K562 (cell line): ENCODE measurements around the gene RBM20. TPM values are rescaled to one million over a fixed set of nuclear protein-coding genes. Genes with fewer than 3 reads are reported as not detected.

Source experiments
- ATAC-seq: fragments of 200-7000 bp; cut with Tn5 transposase; 3 replicates; pipeline ENCODE4 v1.9.1; 2020; ENCODE audit warnings: moderate library complexity
- BruUV-seq: library from RNA; stranded (reverse); fragments of 400-500 nt; replicated peaks from 2 replicates; lab custom pipeline; 2021; lab: Mats Ljungman, UMichigan
- CTCF ChIA-PET: fragments of 300-600 bp; formaldehyde crosslinking; extraction: SDS; loops from one replicate; lab custom pipeline; 2021; ENCODE audit warnings: low intra/inter-chr PET ratio; lab: Yijun Ruan, JAX
- POLR2A ChIA-PET: fragments of 300-600, 350-650 bp; sonication (Branson Sonifier 250); formaldehyde crosslinking; extraction: SDS; loops from one replicate; lab custom pipeline; 2021; ENCODE audit warnings: antibody characterized with exemption, inconsistent platforms; lab: Yijun Ruan, JAX
- DNase-seq, 4 experiments: peaks; one replicate each; pipeline versions ENCODE4 v3.0.0 to v3.0.0-alpha.2; 2011 to 2018; ENCODE audit warnings: low spot score in 3 of 4, mixed read lengths in 3 of 4; ENCODE audit errors: extremely low read depth in 1 of 4
- FAIRE-seq: peaks from 2 replicates; lab custom pipeline; 2011; peaks lifted over from hg19 to GRCh38; lab: Jason Lieb, UNC
- H2AFZ ChIP-seq: 2 replicates; pipeline ENCODE4 v1.6.0; 2011; ENCODE audit warnings: low read depth, low read length, control low read depth, inconsistent platforms
- H3K27ac ChIP-seq: fragments of 200-600 bp; 3 replicates; pipeline ENCODE4 v1.8.0; 2011; ENCODE audit warnings: low read depth, mild to moderate bottlenecking, control low read depth, inconsistent platforms, low read length, moderate library complexity, mixed read lengths; ENCODE audit errors: extremely low read depth
- H3K27me3 ChIP-seq, 2 experiments: fragments of 300-600 bp in 1 of 2; 2 replicates in 1 of 2; 3 replicates in 1 of 2; pipeline versions ENCODE4 v1.6.0 to v1.8.0; 2011; ENCODE audit warnings: inconsistent platforms in 2 of 2, low read length in 2 of 2, mild to moderate bottlenecking in 1 of 2, mixed read lengths in 1 of 2, moderate library complexity in 1 of 2; ENCODE audit not compliant: control insufficient read depth in 2 of 2, insufficient read depth in 2 of 2
- H3K36me3 ChIP-seq: fragments of 300-600 bp; 3 replicates; pipeline ENCODE4 v1.8.0; 2011; ENCODE audit warnings: mild to moderate bottlenecking, low read length, inconsistent platforms; ENCODE audit not compliant: control insufficient read depth, insufficient read depth
- H3K4me1 ChIP-seq, 2 experiments: fragments of 200-600 bp in 1 of 2; replicated peaks in 1 of 2; 2 replicates in 1 of 2; 3 replicates in 1 of 2; pipeline versions ENCODE4 v1.5.1 to v1.8.0; 2011; ENCODE audit warnings: inconsistent platforms in 2 of 2, low read length in 2 of 2, mild to moderate bottlenecking in 1 of 2, mixed read lengths in 1 of 2, moderate library complexity in 1 of 2; ENCODE audit not compliant: control insufficient read depth in 2 of 2, insufficient read depth in 2 of 2
- H3K4me2 ChIP-seq: 2 replicates; pipeline ENCODE4 v1.6.1; 2011; ENCODE audit warnings: low read length, control low read depth, inconsistent platforms, mixed read lengths; ENCODE audit not compliant: insufficient read depth
- H3K4me3 ChIP-seq: fragments of 200-600 bp; sonication (generic), shearing (Covaris generic); 2 replicates; pipeline ENCODE4 v1.5.1; 2016; ENCODE audit warnings: control low read depth, inconsistent platforms
- H3K79me2 ChIP-seq: fragments of 200-600 bp; 3 replicates; pipeline ENCODE4 v1.8.0; 2011; ENCODE audit warnings: low read length, inconsistent platforms; ENCODE audit not compliant: control insufficient read depth, insufficient read depth
- H3K9ac ChIP-seq, 2 experiments: 2 replicates each; pipeline versions ENCODE4 v1.6.0 to v1.6.1; 2011; ENCODE audit warnings: low read depth in 2 of 2, low read length in 2 of 2, control low read depth in 1 of 2, inconsistent platforms in 1 of 2, mild to moderate bottlenecking in 1 of 2, mixed read lengths in 1 of 2; ENCODE audit not compliant: insufficient read depth in 1 of 2
- H3K9me1 ChIP-seq: one replicate; pipeline ENCODE4 v1.6.0; 2011; ENCODE audit warnings: inconsistent platforms, mild to moderate bottlenecking, low read length, moderate library complexity; ENCODE audit not compliant: control insufficient read depth, insufficient read depth
- H3K9me3 ChIP-seq: replicated peaks from 2 replicates; pipeline ENCODE4 v1.5.1; 2011; ENCODE audit warnings: low read depth, low read length, inconsistent platforms; ENCODE audit not compliant: control insufficient read depth, insufficient read depth
- H4K20me1 ChIP-seq: replicated peaks from 2 replicates; pipeline ENCODE4 v1.6.1; 2011; ENCODE audit warnings: low read length, inconsistent platforms, mixed read lengths; ENCODE audit not compliant: control insufficient read depth, insufficient read depth
- CBFA2T3 ChIP-seq: fragments of 450-650 bp; IDR thresholded peaks from 2 replicates; pipeline ENCODE4 v1.6.1; 2017
- CTBP1 ChIP-seq: fragments of 450-650 bp; IDR thresholded peaks from 2 replicates; pipeline ENCODE4 v1.6.1; 2016; ENCODE audit warnings: borderline replicate concordance
- DMBX1 ChIP-seq: fragments of 250-450 bp; sonication (Bioruptor Pico); IDR thresholded peaks from 2 replicates; pipeline ENCODE4 v1.8.0; 2022; ENCODE audit warnings: inconsistent platforms, mild to moderate bottlenecking, moderate library complexity, borderline replicate concordance
- HDAC3 ChIP-seq: fragments of 450-650 bp; IDR thresholded peaks from 2 replicates; pipeline ENCODE4 v1.6.1; 2018; ENCODE audit warnings: borderline replicate concordance, mild to moderate bottlenecking, moderate library complexity; ENCODE audit not compliant: partially characterized antibody
- ILF3 ChIP-seq: fragments of 450-650 bp; IDR thresholded peaks from 2 replicates; pipeline ENCODE4 v1.6.1; 2018; ENCODE audit warnings: antibody characterized with exemption, mild to moderate bottlenecking, moderate library complexity, borderline replicate concordance
- PHF8 ChIP-seq: fragments of 200-600 bp; sonication (generic); IDR thresholded peaks from 2 replicates; pipeline ENCODE4 v1.6.1; 2012; ENCODE audit warnings: mixed run types, mild to moderate bottlenecking, inconsistent platforms, low read length, moderate library complexity, borderline replicate concordance
- SAFB2 ChIP-seq: fragments of 200-400 bp; formaldehyde crosslinking; IDR thresholded peaks from 2 replicates; pipeline ENCODE4 v1.6.1; 2018; ENCODE audit warnings: borderline replicate concordance, low read length, low read depth, moderate library complexity; ENCODE audit not compliant: severe bottlenecking
- ZFP30 ChIP-seq: fragments of 250-450 bp; sonication (Bioruptor Pico); IDR thresholded peaks from 2 replicates; pipeline ENCODE4 v1.8.0; 2022; ENCODE audit warnings: moderate library complexity, mild to moderate bottlenecking, inconsistent platforms, borderline replicate concordance
- ZNF23 ChIP-seq: fragments of 250-450 bp; sonication (Bioruptor Pico); IDR thresholded peaks from 2 replicates; pipeline ENCODE4 v1.4.0; 2020; ENCODE audit warnings: mild to moderate bottlenecking
- ZNF41 ChIP-seq: fragments of 250-450 bp; sonication (Bioruptor Pico); conservative IDR thresholded peaks from 2 replicates; pipeline ENCODE4 v1.4.0; 2020; ENCODE audit warnings: mild to moderate bottlenecking
- ZSCAN32 ChIP-seq: fragments of 450-650 bp; formaldehyde crosslinking; IDR thresholded peaks from 2 replicates; pipeline ENCODE4 v1.4.0; 2020; ENCODE audit warnings: mild to moderate bottlenecking, moderate library complexity
- WGBS: fragments of 100-300 bp; shearing (Covaris generic); methylation state at CpG from one replicate; pipeline ENCODE4 v1.1.6; 2016; ENCODE audit warnings: low coverage, mixed read lengths; ENCODE audit not compliant: insufficient coverage; ENCODE audit errors: missing lambda C conversion rate; 5-methylcytosine and 5-hydroxymethylcytosine counted together
- in situ Hi-C: fragments of 300-500 bp; cut with MboI; formaldehyde crosslinking; loops from 4 replicates; pipeline ENCODE4 v1.15.0; 2018; ENCODE audit warnings: inconsistent platforms, mixed read lengths
- intact Hi-C: fragments of 100-400 bp; cut with micrococcal nuclease; formaldehyde crosslinking; loops from 2 replicates; pipeline ENCODE4 v1.14.2; 2022
- polyA plus RNA-seq, 8 experiments: library from polyadenylated mRNA; depleted of rRNA in 4 of 8; stranded (reverse) in 5 of 8; unstranded in 3 of 8; fragments of >200 nt; fragmentation: Nextera tagmentation in 2 of 8; fragmentation: Illumina TruSeq in 1 of 8; extraction: Ambion mirVana in 2 of 8; extraction: Trizol in 1 of 8; gene quantifications; 2 replicates each; pipeline versions ENCODE4 v1.2.1 to v1.2.3, GENCODE V29; 2011 to 2014; ENCODE audit warnings: inconsistent platforms in 1 of 8, missing spikeins in 1 of 8
- total RNA-seq, 7 experiments: library from RNA; depleted of rRNA in 6 of 7; stranded (reverse); fragments of >200 nt in 6 of 7; fragmentation: Illumina TruSeq in 2 of 7; extraction: Trizol in 2 of 7; gene quantifications; 2 replicates each; pipeline versions ENCODE4 v1.2.1 to v1.2.3, GENCODE V29; 2011 to 2021; ENCODE audit warnings: low replicate concordance in 1 of 7
- TF ChIP-seq, protein P1 (sequence below): sonication (generic); formaldehyde crosslinking; IDR thresholded peaks from 2 replicates; pipeline ENCODE4 v1.8.1; 2023; ENCODE audit warnings: mild to moderate bottlenecking, missing genetic modification reagents
- TF ChIP-seq, protein P2 (sequence below): fragments of 250-450 bp; sonication (Bioruptor Pico); IDR thresholded peaks from 2 replicates; pipeline ENCODE4 v1.8.0; 2022; ENCODE audit warnings: inconsistent platforms
- TF ChIP-seq, protein P3 (sequence below): sonication (generic); formaldehyde crosslinking; IDR thresholded peaks from 2 replicates; pipeline ENCODE4 v1.8.1; 2023; ENCODE audit warnings: mild to moderate bottlenecking, missing genetic modification reagents

RBM20 gene
- total and polyA plus RNA-seq, 9 of the 15 experiments (the other 6 are each of a cell fraction or from before 2014, with no cell fraction given): 0.63 to 5.7 (median 3.2) TPM

DNA sequence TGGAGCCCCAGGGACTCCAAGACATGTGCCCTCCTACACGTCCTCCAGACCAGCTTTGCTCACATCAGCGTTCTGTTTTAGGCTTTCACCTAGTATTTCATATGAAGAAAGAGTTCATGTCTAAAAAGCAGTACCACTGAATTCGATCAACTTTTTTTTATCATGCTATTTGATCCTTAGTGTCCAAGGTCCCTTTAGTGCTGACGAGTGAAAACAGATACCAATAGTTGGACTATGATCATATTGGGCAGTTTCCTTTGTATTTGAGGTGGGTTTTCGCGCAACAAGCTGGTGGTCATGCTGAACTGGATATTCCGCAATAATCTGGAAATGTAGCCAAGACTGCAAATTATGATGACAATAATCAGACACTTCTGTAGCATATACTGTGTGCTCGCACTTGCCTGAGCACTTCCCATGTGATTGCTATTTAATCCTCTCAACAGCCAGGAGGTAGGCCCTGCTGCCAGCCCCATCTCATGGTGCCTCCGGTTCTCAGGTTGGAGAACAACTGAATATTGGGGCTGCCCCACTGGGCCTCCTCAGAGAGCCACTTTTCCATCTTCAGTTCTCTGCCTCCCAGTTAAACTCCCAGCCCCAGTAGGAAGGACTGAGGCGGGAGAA lies 65.9 kb downstream of the RBM20 start:
- CTCF ChIA-PET: no interaction called here
- Histone ChIP-seq H3K27ac (no peak overlapping the region), H3K4me3 (no peak overlapping the region), H3K4me2 (no peak overlapping the region), H3K27me3 (no peaks in the 10 kb centered on the region), H4K20me1 (no peaks in the 10 kb centered on the region), H3K4me1 (no peaks in the 10 kb centered on the region; a peak in 1 of 5 replicates), H3K9me1 (no peaks in the 10 kb centered on the region), H3K9ac (no peak overlapping the region), H3K9me3 (no peaks in the 10 kb centered on the region), H3K36me3 (no peaks in the 10 kb centered on the region), H2AFZ (no peak overlapping the region), H3K79me2 (peaks cover 10% of the 10 kb centered on the region; the same call in 1 of the 3 replicates)
- intact Hi-C loops: no loop called here
- BruUV-seq: no TSS peak
- DNase-seq: no peak
- no peak for TF ChIP-seq ZFP30
- TF ChIP-seq, protein P1, sequence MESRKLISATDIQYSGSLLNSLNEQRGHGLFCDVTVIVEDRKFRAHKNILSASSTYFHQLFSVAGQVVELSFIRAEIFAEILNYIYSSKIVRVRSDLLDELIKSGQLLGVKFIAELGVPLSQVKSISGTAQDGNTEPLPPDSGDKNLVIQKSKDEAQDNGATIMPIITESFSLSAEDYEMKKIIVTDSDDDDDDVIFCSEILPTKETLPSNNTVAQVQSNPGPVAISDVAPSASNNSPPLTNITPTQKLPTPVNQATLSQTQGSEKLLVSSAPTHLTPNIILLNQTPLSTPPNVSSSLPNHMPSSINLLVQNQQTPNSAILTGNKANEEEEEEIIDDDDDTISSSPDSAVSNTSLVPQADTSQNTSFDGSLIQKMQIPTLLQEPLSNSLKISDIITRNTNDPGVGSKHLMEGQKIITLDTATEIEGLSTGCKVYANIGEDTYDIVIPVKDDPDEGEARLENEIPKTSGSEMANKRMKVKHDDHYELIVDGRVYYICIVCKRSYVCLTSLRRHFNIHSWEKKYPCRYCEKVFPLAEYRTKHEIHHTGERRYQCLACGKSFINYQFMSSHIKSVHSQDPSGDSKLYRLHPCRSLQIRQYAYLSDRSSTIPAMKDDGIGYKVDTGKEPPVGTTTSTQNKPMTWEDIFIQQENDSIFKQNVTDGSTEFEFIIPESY (CRISPR knock-in tag): no peak
- TF ChIP-seq PHF8: no peak
- no peak for TF ChIP-seq SAFB2
- TF ChIP-seq ZSCAN32 (CRISPR knock-in tag): no peak
- no peak for TF ChIP-seq ZNF41 (CRISPR knock-in tag)
- TF ChIP-seq, protein P2, sequence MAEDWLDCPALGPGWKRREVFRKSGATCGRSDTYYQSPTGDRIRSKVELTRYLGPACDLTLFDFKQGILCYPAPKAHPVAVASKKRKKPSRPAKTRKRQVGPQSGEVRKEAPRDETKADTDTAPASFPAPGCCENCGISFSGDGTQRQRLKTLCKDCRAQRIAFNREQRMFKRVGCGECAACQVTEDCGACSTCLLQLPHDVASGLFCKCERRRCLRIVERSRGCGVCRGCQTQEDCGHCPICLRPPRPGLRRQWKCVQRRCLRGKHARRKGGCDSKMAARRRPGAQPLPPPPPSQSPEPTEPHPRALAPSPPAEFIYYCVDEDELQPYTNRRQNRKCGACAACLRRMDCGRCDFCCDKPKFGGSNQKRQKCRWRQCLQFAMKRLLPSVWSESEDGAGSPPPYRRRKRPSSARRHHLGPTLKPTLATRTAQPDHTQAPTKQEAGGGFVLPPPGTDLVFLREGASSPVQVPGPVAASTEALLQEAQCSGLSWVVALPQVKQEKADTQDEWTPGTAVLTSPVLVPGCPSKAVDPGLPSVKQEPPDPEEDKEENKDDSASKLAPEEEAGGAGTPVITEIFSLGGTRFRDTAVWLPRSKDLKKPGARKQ (CRISPR knock-in tag): no peak
- no peak for TF ChIP-seq HDAC3
- no peak for TF ChIP-seq DMBX1 (CRISPR knock-in tag)
- TF ChIP-seq CTBP1: no peak
- TF ChIP-seq ILF3: no peak
- TF ChIP-seq, protein P3, sequence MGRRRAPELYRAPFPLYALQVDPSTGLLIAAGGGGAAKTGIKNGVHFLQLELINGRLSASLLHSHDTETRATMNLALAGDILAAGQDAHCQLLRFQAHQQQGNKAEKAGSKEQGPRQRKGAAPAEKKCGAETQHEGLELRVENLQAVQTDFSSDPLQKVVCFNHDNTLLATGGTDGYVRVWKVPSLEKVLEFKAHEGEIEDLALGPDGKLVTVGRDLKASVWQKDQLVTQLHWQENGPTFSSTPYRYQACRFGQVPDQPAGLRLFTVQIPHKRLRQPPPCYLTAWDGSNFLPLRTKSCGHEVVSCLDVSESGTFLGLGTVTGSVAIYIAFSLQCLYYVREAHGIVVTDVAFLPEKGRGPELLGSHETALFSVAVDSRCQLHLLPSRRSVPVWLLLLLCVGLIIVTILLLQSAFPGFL (CRISPR knock-in tag): no peak
- no peak for TF ChIP-seq CBFA2T3
- TF ChIP-seq ZNF23 (CRISPR knock-in tag): no peak
- WGBS: 72% methylated on average over 9 of the region's 10 CpGs
- ATAC-seq: no peak
- in situ Hi-C loops: no loop called here
- POLR2A ChIA-PET: no interaction called here
- no peak for FAIRE-seq
